CD4-positive, alpha-beta T cell treated with Interleukin-17A for 1 hour (primary cell): ENCODE data around the gene OR2AG1.

Source experiments
- DNase-seq: peaks from one replicate; pipeline ENCODE4 v3.0.0-alpha.2; 2020

OR2AG1 gene, protein sequence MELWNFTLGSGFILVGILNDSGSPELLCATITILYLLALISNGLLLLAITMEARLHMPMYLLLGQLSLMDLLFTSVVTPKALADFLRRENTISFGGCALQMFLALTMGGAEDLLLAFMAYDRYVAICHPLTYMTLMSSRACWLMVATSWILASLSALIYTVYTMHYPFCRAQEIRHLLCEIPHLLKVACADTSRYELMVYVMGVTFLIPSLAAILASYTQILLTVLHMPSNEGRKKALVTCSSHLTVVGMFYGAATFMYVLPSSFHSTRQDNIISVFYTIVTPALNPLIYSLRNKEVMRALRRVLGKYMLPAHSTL

DNA sequence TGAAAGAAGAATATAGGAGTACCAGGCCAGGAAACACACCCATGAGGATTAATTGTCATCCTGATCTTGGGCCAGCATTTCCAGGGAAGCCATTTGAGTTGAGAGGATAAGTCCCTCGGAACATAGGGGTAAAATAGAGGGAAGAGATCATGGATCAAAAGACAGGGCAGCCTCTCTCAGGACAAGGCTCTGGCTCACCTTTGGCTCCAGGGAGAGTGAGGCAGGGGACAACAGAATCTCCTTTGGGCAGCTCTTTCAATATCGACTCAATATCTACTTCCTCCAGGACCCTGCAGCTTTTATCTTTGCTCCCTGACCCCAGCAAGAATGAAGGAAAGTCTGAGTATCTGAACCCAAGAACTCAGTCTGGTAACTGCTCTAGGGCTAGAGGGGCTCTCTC is at the start of gene OR2AG1:
Gene OR2AG1, plus strand, starts transcription at position 301 of the 400 bp plus-strand sequence. CDS start 2,018 bp downstream, outside the sequence.
- DNase-seq = no peak

GRCh38 chr11:6733326-6734275 is 49.2 kb upstream of the OR2AG1 start:
- DNase-seq = peak; percentile 54

- no peak for DNase-seq
Measured at GRCh38 chr11:6734616-6735015, 48.2 kb upstream of the OR2AG1 start.

- peak; percentile 42 for DNase-seq
Measured at GRCh38 chr11:6735306-6735705, 47.5 kb upstream of the OR2AG1 start.

DNA sequence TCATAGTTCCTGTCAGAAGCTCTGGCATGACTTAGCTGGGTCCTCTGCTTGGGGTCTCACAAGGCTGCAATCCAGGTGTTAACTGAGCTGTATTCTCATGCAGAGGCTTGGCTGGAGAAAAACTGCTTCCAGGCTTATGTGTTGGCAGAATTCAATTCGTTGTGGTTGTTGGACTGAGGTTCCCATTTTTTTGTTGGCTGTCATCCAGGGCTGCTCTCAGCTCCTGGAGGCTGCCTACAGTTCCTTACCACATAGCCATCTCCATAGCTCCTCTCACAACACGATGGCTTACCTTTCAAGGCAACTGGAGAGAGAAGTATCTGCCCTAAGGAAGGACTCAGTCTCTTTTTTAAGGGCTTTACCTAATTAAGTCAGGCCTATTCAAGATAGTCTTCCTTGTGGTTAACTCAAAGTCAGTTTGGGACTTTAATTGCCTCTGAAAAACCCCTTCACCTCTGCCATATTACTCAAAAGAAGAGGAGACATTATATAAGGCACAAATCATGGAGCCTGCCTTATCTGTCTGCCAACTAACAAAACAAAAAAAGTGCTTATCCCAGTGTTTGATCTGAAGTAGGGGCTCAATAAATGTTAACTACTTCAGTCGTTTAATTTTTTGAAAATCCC is 46.2 kb upstream of the OR2AG1 start:
- no peak for DNase-seq

- DNase-seq = peak; percentile 87
Measured at GRCh38 chr11:6737872-6738466, 44.9 kb upstream of the OR2AG1 start.

DNA sequence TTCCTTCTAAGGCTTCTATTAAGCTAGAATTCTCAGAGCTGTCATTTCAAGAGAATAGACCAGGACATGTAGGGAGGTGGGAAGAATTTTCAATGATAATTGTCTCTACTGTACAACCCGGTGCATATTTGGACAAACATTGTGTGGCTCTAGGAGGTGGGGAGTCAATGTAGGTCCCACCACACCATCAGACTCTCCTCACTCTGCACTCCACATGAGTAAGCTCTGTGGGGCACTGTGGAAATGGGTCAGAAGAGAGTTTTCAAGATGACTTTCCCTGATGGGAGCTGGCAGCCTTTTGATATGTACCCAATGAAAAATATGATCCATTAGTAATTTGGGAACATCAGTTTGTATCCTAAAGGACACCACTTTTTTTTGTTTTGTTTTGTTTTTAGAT is 44.2 kb upstream of the OR2AG1 start:
- DNase-seq = no peak

DNA sequence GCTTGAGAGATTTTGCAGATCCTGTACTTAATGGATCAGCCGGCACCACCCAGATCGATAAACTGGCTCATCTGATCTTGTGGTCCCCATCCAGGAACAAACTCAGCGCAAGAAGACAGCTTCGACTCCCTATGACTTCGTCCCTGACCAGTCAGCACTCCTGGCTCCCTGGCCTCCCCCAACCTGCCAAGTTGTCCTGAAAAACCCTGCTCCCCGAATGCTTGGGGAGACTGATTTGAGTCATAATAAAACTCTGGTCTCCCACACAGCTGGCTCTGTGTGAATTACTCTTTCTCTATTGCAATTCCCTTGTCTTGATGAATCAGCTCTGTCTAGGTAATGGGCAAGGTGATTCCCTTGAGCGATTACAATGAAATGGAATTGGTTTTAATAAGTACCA is 40.6 kb upstream of the OR2AG1 start:
- DNase-seq = no peak

GRCh38 chr11:6745018-6745417 is 37.8 kb upstream of the OR2AG1 start:
- no peak for DNase-seq

DNA sequence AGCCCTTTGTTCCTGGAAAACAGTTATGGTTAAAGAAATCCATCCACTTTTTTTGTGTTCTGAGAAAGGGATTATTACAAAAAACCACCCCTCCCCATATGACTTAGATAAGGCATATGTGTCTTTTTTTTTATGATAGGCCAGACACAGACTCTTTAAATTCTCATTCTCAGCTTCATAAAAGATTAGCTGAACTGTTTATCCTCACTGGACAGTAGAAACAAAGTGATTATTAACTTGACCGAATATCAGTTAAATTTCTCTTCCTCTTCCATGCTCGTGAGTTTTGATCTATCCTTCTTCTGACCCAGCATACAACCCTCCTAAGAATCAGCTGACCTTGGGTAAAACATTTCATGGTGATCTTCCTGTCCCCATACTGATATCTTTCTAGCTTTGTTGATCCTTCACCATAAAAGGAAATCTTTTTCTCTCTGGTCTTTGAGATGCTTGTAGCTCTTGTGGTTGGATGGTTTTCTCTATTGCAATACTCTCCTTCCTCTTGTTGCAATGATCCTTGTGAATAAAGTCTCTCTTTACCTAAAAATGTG is 37.3 kb upstream of the OR2AG1 start:
- DNase-seq = peak; percentile 46

DNA sequence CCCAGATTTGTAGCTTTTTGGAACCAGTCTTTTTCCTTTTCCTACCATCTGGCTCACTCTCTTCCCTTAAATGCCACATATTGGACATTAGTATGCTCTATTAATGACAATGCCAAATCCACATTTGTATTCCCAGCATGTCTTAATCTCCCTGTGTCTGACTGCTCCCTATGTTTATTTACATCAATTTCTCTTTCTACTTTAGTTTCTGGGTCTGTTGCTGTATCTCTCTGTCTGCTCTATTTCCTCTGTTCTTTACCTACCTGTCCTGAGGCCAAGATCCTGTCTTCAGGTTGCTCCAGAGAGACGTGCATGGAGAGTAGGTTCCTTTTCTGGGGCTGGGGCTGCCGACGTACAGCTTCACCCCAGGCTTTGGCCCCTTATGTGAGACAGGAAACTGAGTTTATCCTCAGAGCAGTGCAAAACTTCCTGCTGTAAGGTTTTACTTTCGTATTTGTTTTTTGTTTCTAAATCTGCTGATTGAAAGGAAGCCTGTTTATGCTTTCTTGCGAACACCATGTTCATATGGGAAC is 36.7 kb upstream of the OR2AG1 start:
- DNase-seq = peak; percentile 70

DNA sequence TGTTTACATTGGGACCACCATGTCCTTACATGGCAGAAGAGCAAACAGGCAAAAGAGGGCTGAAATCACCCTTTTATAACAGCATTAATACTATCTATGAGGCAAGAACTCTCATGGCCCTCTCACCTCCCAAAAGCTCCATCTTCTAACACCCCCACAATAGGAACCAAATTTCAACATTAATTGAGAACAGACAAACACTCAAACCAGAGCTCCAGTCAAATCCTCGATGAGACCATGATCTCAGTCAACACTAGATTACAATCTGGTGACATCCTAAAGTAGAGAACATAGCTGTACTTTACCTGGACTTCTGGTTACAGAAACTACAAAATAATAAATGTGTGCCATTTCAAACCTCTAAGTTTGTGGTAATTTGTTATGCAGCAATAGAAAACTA is 36.2 kb upstream of the OR2AG1 start:
- DNase-seq = no peak

DNA sequence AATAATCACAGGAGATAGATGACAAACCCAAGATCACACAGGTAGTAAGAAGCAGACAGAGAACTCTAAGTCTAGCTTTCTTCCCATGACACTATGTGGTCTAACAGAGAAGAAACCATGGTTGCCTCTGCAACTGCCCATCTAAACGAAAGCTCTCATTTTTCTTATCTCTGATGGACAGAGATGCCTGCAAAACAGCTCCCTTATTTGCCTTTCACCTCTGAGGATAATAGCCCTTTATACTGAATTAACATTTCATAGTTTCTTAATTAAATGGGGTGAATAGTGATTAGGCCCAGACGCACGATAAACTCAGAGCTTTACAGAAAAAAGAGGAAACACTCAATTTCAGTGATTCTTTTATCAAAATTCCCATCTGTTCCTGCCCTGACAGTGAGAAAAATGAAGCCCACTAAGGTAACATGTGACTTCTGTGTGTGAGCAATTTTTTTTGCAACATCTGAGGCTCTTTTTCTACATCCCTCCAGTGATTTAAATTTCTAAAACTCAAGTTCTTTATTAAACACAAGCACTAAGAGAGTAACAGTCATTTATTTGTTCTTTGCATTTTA is 35.6 kb upstream of the OR2AG1 start:
- DNase-seq = no peak

- DNase-seq = peak; percentile 65
Measured at GRCh38 chr11:6755303-6755952, 27.4 kb upstream of the OR2AG1 start.

GRCh38 chr11:6755953-6756347 is 26.9 kb upstream of the OR2AG1 start:
- DNase-seq = no peak

DNA sequence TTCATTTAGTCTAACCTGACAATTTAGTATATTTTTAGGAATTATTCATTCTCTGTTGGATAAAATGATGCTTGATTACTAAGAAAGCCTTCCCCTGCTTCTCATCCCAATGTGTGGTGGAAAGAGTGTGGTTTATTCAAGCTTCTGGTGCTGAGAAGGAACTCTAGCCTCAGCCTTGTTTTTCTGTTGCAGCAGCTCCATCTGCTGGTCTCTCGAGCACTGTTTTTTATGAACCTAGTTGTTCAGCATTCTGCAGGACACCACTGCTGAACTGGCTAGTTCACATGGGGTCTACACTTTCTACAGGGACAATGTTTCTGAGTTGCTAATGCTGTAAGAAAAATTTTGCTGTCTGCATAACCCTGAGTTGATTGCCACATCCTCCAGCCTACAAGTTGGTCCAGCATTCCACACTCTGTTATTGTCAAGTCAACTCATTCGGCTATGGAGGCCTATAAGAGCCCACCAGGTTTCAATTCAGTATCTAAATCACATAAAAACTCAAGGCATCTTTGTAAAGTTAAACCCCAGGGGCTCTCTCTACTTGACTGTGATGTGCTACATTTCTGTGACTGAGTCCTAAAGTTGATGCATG is 25.4 kb upstream of the OR2AG1 start:
- DNase-seq = peak; percentile 76

GRCh38 chr11:6771926-6772893 is 10.6 kb upstream of the OR2AG1 start, which contains the start of gene OR2AG2:
Gene OR2AG2 (minus strand): TSS chr11:6771976. CDS start chr11:6768957, 3,019 bp downstream.
- no peak for DNase-seq

GRCh38 chr11:6778518-6778917 is 4.3 kb upstream of the OR2AG1 start:
- no peak for DNase-seq

GRCh38 chr11:6780829-6781228 is 2.0 kb upstream of the OR2AG1 start:
- DNase-seq = no peak

DNA sequence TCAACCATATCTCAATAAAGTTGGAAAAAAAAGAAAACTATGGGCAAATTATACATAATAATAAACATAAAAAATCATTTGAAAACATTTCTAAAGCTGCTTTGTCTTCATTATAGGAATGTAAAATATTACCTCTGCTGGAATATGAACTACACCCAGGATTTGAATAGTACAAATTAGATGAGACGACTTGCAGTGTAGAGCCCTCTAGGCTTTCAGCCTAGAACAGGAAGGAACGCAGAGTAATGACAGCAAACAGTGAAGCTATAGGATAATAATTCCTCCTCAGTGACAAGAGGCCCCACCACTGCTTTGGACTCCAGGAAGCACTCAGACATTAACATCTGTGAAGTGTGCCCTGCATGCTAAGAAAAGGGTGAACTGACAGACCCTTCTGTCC is 7.7 kb downstream of the OR2AG1 start:
- DNase-seq = no peak
